ENCODE data around the gene EHD2.

DNA sequence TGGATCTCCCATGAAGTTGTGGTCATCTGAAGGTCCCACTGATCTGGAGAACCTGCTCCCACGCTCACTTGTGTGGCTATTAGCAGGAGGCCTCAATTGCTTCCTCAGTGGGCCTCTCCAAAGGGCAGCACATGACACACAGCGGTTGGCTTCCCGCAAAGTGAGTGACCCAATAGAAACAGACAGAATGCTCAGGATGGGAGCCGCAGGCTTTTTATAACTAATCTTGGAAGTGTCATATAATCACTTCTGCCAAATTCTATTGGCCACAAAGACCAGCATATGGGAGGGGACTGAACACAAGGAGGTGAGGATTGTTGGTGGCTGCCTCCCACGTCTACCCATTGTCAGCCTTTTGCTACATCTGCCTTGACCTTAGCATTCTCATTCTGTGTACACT lies 22.1 kb upstream of the EHD2 start:
- TF ChIP-seq, protein P1, sequence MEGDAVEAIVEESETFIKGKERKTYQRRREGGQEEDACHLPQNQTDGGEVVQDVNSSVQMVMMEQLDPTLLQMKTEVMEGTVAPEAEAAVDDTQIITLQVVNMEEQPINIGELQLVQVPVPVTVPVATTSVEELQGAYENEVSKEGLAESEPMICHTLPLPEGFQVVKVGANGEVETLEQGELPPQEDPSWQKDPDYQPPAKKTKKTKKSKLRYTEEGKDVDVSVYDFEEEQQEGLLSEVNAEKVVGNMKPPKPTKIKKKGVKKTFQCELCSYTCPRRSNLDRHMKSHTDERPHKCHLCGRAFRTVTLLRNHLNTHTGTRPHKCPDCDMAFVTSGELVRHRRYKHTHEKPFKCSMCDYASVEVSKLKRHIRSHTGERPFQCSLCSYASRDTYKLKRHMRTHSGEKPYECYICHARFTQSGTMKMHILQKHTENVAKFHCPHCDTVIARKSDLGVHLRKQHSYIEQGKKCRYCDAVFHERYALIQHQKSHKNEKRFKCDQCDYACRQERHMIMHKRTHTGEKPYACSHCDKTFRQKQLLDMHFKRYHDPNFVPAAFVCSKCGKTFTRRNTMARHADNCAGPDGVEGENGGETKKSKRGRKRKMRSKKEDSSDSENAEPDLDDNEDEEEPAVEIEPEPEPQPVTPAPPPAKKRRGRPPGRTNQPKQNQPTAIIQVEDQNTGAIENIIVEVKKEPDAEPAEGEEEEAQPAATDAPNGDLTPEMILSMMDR (optimal IDR thresholded peaks at IDR 0.05 in 1 of 3, IDR thresholded peaks at IDR 0.05 in 1 of 3, conservative IDR thresholded peaks at IDR 0.05 in 1 of 3; ENCODE audit: extremely low read depth in 1 of 3, insufficient read depth in 2 of 3, low read length in 3 of 3), result no peak
- no peak for TF ChIP-seq EZH2 (IDR thresholded peaks at IDR 0.05; ENCODE audit: low read length)
